HL-60/S4 treated with phorbol 12-myristate 13-acetate at 8.2 ng/mL for 4 days and 3 days (cell line): ENCODE results near the gene TMED6.

Experiments used
- in situ Hi-C: fragments of 300-500 bp; cut with MboI; formaldehyde crosslinking; loops from 2 replicates; pipeline ENCODE4 v1.15.0; 2022; ENCODE audit warnings: low sequenced_read_pairs

The TMED6 gene

GRCh38 chr16:69324585-69325253 is 26.9 kb downstream of the TMED6 start:
- in situ Hi-C loops, result no loop called here

- in situ Hi-C loops, result no loop called here
Observed at GRCh38 chr16:69324013-69324531, 27.5 kb downstream of the TMED6 start.

GRCh38 chr16:69323415-69323814 is 28.2 kb downstream of the TMED6 start:
- in situ Hi-C loops, result no loop called here

- in situ Hi-C loops, result no loop called here
Observed at GRCh38 chr16:69322343-69322742, 29.2 kb downstream of the TMED6 start.

GRCh38 chr16:69321080-69321479 is 30.5 kb downstream of the TMED6 start:
- in situ Hi-C loops, result no loop called here

- in situ Hi-C loops, result no loop called here
Observed at GRCh38 chr16:69320740-69321073, 30.9 kb downstream of the TMED6 start.

GRCh38 chr16:69319826-69320739 is 31.5 kb downstream of the TMED6 start:
- in situ Hi-C loops, result no loop called here

GRCh38 chr16:69319381-69319780 is 32.2 kb downstream of the TMED6 start:
- in situ Hi-C loops, result no loop called here

GRCh38 chr16:69318911-69319289 is 32.7 kb downstream of the TMED6 start:
- in situ Hi-C loops, result no loop called here

GRCh38 chr16:69318177-69318910 is 33.2 kb downstream of the TMED6 start:
- in situ Hi-C loops, result no loop called here

GRCh38 chr16:69316595-69317034 is 35.0 kb downstream of the TMED6 start:
- in situ Hi-C loops, result no loop called here

GRCh38 chr16:69315486-69316311 is 35.9 kb downstream of the TMED6 start:
- in situ Hi-C loops, result no loop called here

- in situ Hi-C loops, result no loop called here
Observed at GRCh38 chr16:69314534-69314933, 37.1 kb downstream of the TMED6 start.

GRCh38 chr16:69313469-69313868 is 38.1 kb downstream of the TMED6 start:
- in situ Hi-C loops, result no loop called here

GRCh38 chr16:69311533-69312387 is 39.8 kb downstream of the TMED6 start:
- in situ Hi-C loops, result no loop called here

- in situ Hi-C loops, result no loop called here
Observed at GRCh38 chr16:69310653-69311532, 40.7 kb downstream of the TMED6 start, which contains the start of gene VPS4A. TSS of gene VPS4A (plus strand) at chr16:69311350. CDS start at chr16:69311512, 162 bp downstream.

- in situ Hi-C loops, result no loop called here
Observed at GRCh38 chr16:69309316-69309715, 42.3 kb downstream of the TMED6 start.

GRCh38 chr16:69307856-69308255 is 43.7 kb downstream of the TMED6 start:
- in situ Hi-C loops, result no loop called here
